ENCODE results near the gene ATXN2L.

DNA sequence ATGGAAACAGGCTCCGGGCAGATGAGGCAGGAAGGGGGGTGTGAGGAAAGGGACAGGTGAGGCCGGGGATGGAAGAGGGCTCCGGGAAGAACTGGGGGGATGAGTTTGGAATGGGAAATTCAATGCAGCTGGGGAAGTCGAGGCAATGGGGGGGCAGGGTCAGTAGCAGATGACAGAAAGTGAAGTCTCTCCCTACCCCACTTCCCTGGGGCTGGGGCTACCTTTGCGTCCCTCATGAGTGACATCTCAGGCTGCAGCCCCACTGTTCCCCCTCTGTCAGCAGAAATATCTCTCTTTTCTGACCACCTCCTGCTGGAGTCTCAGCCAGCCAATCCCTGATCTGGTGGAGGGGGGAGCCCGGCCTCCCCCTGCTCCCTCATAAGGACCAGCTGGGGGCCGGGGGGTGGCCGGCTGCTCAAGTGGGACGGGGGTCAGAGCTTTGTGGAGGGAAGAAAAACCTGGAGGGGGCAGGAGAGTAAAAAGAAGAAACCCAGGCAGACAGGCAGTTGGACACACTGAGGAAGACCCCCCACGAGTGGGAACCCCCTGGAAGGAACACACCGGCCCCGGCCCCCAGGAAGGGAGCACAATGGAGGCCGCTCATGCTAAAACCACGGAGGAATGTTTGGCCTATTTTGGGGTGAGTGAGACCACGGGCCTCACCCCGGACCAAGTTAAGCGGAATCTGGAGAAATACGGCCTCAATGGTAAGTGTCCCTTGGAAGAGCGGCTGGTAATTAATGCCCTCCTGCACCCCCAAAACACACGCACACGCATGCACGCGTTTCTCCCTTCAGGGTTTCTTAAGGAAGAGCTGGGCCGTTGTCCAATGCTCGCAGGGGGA is 55.5 kb downstream of the ATXN2L start, which contains the start of gene ATP2A1:
- TF ChIP-seq CTCF (IDR thresholded peaks at IDR 0.05): no peak
- no peak for TF ChIP-seq POLR2A (IDR thresholded peaks at IDR 0.05)
- no peak for TF ChIP-seq POLR2AphosphoS5 (IDR thresholded peaks at IDR 0.05)

Measured in prostate gland (tissue), 2 donors.